Measurements from ENCODE around the gene ANKAR.

ANKAR gene

DNA sequence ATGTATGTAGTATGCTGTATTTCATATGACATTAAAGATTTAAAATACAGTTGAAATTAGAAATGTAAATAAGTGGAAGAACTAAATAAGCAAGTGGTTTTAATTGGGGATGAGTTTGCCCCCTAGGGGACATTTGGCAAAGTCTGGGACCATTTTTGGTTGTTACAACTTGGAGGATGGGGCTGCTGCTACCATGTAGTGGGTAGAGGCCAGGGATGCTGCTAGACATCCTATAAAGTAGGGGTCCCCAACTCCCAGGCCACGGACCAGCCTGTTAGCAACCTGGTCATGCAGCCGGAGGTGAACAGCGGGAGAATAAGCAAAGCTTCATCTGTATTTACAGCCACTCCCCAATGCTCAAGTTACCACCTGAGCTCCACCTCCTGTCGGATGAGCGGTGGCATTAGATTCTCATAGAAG is 41.1 kb upstream of the ANKAR start:
- Histone ChIP-seq H3K36me3 (ENCODE audit: insufficient read depth, low read length) (no peaks in the 10 kb centered on the region), H3K9ac (ENCODE audit: low read depth, low read length, poor library complexity, severe bottlenecking) (no peak overlapping the region), H3K4me3 (ENCODE audit: low read length, poor library complexity, severe bottlenecking) (no peak overlapping the region), H2AFZ (ENCODE audit: low read length) (no peak overlapping the region), H3K9me3 (ENCODE audit: insufficient read depth, low read depth, low read length) (no peaks in the 10 kb centered on the region), H3K9me2 (replicated peaks; ENCODE audit: low read depth, low read length) (no peaks in the 10 kb centered on the region), H4K20me1 (ENCODE audit: insufficient read depth, low read length, poor library complexity, severe bottlenecking) (no peaks in the 10 kb centered on the region), H3F3A (ENCODE audit: low read depth) (no peaks in the 10 kb centered on the region), H3K4me1 (ENCODE audit: insufficient read depth, low read length, poor library complexity, severe bottlenecking) (no peaks in the 10 kb centered on the region), H3K27me3 (ENCODE audit: insufficient read depth, low read length, poor library complexity, severe bottlenecking) (no peaks in the 10 kb centered on the region), H3K79me2 (ENCODE audit: insufficient read depth, low read length) (no peaks in the 10 kb centered on the region), H3K4me2 (ENCODE audit: low read depth, low read length, poor library complexity, severe bottlenecking) (no peak overlapping the region)
- TF ChIP-seq EZH2phosphoT487 (IDR thresholded peaks at IDR 0.05; ENCODE audit: borderline replicate concordance) = no peak
- TF ChIP-seq, protein P1, sequence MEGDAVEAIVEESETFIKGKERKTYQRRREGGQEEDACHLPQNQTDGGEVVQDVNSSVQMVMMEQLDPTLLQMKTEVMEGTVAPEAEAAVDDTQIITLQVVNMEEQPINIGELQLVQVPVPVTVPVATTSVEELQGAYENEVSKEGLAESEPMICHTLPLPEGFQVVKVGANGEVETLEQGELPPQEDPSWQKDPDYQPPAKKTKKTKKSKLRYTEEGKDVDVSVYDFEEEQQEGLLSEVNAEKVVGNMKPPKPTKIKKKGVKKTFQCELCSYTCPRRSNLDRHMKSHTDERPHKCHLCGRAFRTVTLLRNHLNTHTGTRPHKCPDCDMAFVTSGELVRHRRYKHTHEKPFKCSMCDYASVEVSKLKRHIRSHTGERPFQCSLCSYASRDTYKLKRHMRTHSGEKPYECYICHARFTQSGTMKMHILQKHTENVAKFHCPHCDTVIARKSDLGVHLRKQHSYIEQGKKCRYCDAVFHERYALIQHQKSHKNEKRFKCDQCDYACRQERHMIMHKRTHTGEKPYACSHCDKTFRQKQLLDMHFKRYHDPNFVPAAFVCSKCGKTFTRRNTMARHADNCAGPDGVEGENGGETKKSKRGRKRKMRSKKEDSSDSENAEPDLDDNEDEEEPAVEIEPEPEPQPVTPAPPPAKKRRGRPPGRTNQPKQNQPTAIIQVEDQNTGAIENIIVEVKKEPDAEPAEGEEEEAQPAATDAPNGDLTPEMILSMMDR (conservative IDR thresholded peaks at IDR 0.05; ENCODE audit: low read length) = peak; percentile 79

DNA sequence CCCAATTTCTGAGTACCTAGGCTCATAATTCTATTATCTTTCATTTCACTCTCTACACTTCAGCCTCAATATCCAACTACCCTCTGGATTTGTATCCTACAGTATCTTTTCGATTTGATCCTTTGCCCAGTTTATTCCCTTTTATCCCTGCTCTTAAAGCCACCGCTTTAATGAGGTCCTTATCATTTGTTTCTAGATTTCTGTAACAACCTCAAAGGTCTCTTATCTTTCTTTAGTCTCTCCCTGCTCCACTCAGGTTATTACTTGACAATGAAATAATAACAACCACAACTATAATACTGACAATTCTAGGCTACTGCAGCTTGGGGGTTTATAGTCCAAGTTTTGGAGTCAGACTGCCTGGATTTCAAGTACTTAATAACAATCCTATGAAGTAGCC is 39.1 kb upstream of the ANKAR start:
- H3F3A ChIP-seq (ENCODE audit: low read depth) = no peaks in the 10 kb centered on the region
- H3K9me3 ChIP-seq (ENCODE audit: insufficient read depth, low read depth, low read length) = no peaks in the 10 kb centered on the region
- H4K20me1 ChIP-seq (ENCODE audit: insufficient read depth, low read length, poor library complexity, severe bottlenecking) = no peaks in the 10 kb centered on the region
- no peak for TF ChIP-seq EZH2phosphoT487 (IDR thresholded peaks at IDR 0.05; ENCODE audit: borderline replicate concordance)
- TF ChIP-seq, protein P1 (conservative IDR thresholded peaks at IDR 0.05; ENCODE audit: low read length) = no peak
- H3K79me2 ChIP-seq (ENCODE audit: insufficient read depth, low read length) = no peaks in the 10 kb centered on the region
- H3K36me3 ChIP-seq (ENCODE audit: insufficient read depth, low read length) = no peaks in the 10 kb centered on the region
- H3K4me3 ChIP-seq (ENCODE audit: low read length, poor library complexity, severe bottlenecking) = no peak overlapping the region
- no peaks in the 10 kb centered on the region for H3K27me3 ChIP-seq (ENCODE audit: insufficient read depth, low read length, poor library complexity, severe bottlenecking)
- no peak overlapping the region for H3K4me2 ChIP-seq (ENCODE audit: low read depth, low read length, poor library complexity, severe bottlenecking)
- H3K9ac ChIP-seq (ENCODE audit: low read depth, low read length, poor library complexity, severe bottlenecking) = no peak overlapping the region
- H3K4me1 ChIP-seq (ENCODE audit: insufficient read depth, low read length, poor library complexity, severe bottlenecking) = no peaks in the 10 kb centered on the region
- no peaks in the 10 kb centered on the region for H3K9me2 ChIP-seq (replicated peaks; ENCODE audit: low read depth, low read length)
- H2AFZ ChIP-seq (ENCODE audit: low read length) = no peak overlapping the region

DNA sequence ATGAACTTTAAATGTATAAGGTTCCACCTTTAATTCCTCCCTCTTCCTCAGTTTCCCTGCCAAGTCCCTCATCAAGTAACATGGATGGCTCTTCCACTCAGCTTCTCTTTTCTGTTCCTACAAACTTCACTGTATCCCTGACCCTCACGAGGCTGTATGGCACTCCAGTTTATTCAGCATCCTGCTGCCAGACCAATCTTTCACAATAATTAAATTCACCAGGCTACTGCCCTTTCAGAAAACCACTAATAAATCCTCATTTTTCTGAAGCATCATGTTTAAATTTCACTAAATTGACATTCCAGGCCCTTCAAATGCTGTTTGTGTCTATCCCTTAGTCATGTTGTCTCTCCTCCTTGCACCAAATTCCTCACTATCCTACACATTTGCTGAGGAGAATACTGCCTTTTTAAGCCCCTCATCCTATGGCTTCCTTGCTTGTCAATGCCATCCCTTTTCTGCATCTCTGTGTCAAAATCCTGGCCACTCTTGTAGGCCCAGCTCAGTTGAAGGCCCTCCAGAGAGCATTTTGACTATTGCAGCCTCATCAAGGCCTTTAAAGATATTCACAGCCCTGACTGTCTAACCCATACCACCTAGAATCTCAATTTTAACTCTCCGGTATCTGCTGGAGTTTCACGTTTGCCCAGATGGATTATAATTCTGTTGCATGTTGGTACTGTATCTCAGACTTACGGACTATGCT is 36.0 kb upstream of the ANKAR start:
- Histone ChIP-seq H3K9ac (ENCODE audit: low read depth, low read length, poor library complexity, severe bottlenecking) (no peak overlapping the region), H4K20me1 (ENCODE audit: insufficient read depth, low read length, poor library complexity, severe bottlenecking) (no peaks in the 10 kb centered on the region), H2AFZ (ENCODE audit: low read length) (no peak overlapping the region), H3F3A (ENCODE audit: low read depth) (no peaks in the 10 kb centered on the region), H3K9me2 (replicated peaks; ENCODE audit: low read depth, low read length) (no peaks in the 10 kb centered on the region), H3K27me3 (ENCODE audit: insufficient read depth, low read length, poor library complexity, severe bottlenecking) (no peaks in the 10 kb centered on the region), H3K4me3 (ENCODE audit: low read length, poor library complexity, severe bottlenecking) (no peak overlapping the region), H3K4me2 (ENCODE audit: low read depth, low read length, poor library complexity, severe bottlenecking) (no peak overlapping the region), H3K36me3 (ENCODE audit: insufficient read depth, low read length) (no peaks in the 10 kb centered on the region), H3K79me2 (ENCODE audit: insufficient read depth, low read length) (no peaks in the 10 kb centered on the region), H3K4me1 (ENCODE audit: insufficient read depth, low read length, poor library complexity, severe bottlenecking) (no peaks in the 10 kb centered on the region), H3K9me3 (ENCODE audit: insufficient read depth, low read depth, low read length) (no peaks in the 10 kb centered on the region)
- no peak for TF ChIP-seq EZH2phosphoT487 (IDR thresholded peaks at IDR 0.05; ENCODE audit: borderline replicate concordance)
- TF ChIP-seq, protein P1 (conservative IDR thresholded peaks at IDR 0.05; ENCODE audit: low read length) = no peak
